Endodermal cell (in vitro differentiated cells): ENCODE data around the gene PHKB. TPM values are rescaled to one million over a fixed set of nuclear protein-coding genes. Genes with fewer than 3 reads are reported as not detected.

Experiments
- DNase-seq: peaks from one replicate; pipeline ENCODE4 v3.0.0-alpha.2; 2017
- H3K27ac ChIP-seq: 2 replicates; pipeline ENCODE4 v1.5.1; 2013; ENCODE audit warnings: mild to moderate bottlenecking, low read depth, low read length, moderate library complexity
- H3K27me3 ChIP-seq: 2 replicates; pipeline ENCODE4 v1.6.1; 2013; ENCODE audit warnings: mild to moderate bottlenecking, low read length, moderate library complexity; ENCODE audit not compliant: insufficient read depth, control insufficient read depth, poor library complexity, severe bottlenecking
- H3K36me3 ChIP-seq: 2 replicates; pipeline ENCODE4 v1.7.0; 2013; ENCODE audit warnings: mild to moderate bottlenecking, low read length, moderate library complexity; ENCODE audit not compliant: control insufficient read depth, insufficient read depth
- H3K4me1 ChIP-seq: one replicate; pipeline ENCODE4 v1.7.0; 2013; ENCODE audit warnings: low read length; ENCODE audit not compliant: control insufficient read depth, insufficient read depth
- H3K4me3 ChIP-seq: 2 replicates; pipeline ENCODE4 v1.5.1; 2013; ENCODE audit warnings: mild to moderate bottlenecking, low read length, moderate library complexity
- H3K9ac ChIP-seq: 2 replicates; pipeline ENCODE4 v1.6.1; 2013; ENCODE audit warnings: mild to moderate bottlenecking, low read length, moderate library complexity; ENCODE audit not compliant: poor library complexity, severe bottlenecking; ENCODE audit errors: extremely low read depth
- H3K9me3 ChIP-seq: 2 replicates; pipeline ENCODE4 v1.6.1; 2013; ENCODE audit warnings: mild to moderate bottlenecking, low read length, moderate library complexity; ENCODE audit not compliant: control insufficient read depth
- H3K27ac Mint-ChIP-seq: 2 replicates; pipeline ENCODE4 v1.8.0; 2020; ENCODE audit warnings: mixed read lengths
- H3K27me3 Mint-ChIP-seq: 2 replicates; pipeline ENCODE4 v1.8.0; 2021; ENCODE audit warnings: mild to moderate bottlenecking, mixed read lengths; ENCODE audit not compliant: insufficient read depth
- H3K36me3 Mint-ChIP-seq: 2 replicates; pipeline ENCODE4 v1.8.0; 2020; ENCODE audit warnings: low read depth, mixed read lengths
- H3K4me1 Mint-ChIP-seq: 2 replicates; pipeline ENCODE4 v1.8.0; 2020; ENCODE audit warnings: mixed read lengths
- H3K4me3 Mint-ChIP-seq: 2 replicates; pipeline ENCODE4 v1.8.0; 2020; ENCODE audit warnings: mild to moderate bottlenecking, moderate library complexity, mixed read lengths
- H3K9me3 Mint-ChIP-seq: 2 replicates; pipeline ENCODE4 v1.8.0; 2020; ENCODE audit warnings: mild to moderate bottlenecking, mixed read lengths
- WGBS, 2 experiments: methylation state at CpG; one replicate each; pipeline versions ENCODE4 v1.1.5 to v1.1.7; 2013; ENCODE audit warnings: missing lambda C conversion rate in 2 of 2, mixed read lengths in 1 of 2; ENCODE audit not compliant: insufficient coverage in 1 of 2, insufficient read length in 1 of 2; 5-methylcytosine and 5-hydroxymethylcytosine counted together
- total RNA-seq, 2 donors: library from RNA; stranded (reverse); fragmentation: NEBNext Ultra II Directional in 1 of 2; extraction: Animal tissue kit (Norgen Biotek cat#: 25700) in 1 of 2; gene quantifications; 2 replicates in 1 of 2; 3 replicates in 1 of 2; pipeline ENCODE4 v1.2.1, GENCODE V29; 2021
- TF ChIP-seq, protein P1 (sequence below): fragments of 200-600 bp; sonication (generic); conservative IDR thresholded peaks from 2 replicates; pipeline ENCODE4 v1.5.0; 2021; ENCODE audit warnings: antibody characterized with exemption, mild to moderate bottlenecking

The PHKB gene
- total RNA-seq, 2 donors from 2014 or later = 51.0 to 71.8 TPM

GRCh38 chr16:47523342-47524006 lies 62.3 kb downstream of the PHKB start:
- no peak overlapping the region for H3K27ac ChIP-seq
- no peak overlapping the region for H3K9ac ChIP-seq
- no peak overlapping the region for H3K4me3 ChIP-seq
- H3K4me1 Mint-ChIP-seq = peaks cover 14% of the 10 kb centered on the region
- no peaks in the 10 kb centered on the region for H3K9me3 ChIP-seq
- no peak overlapping the region for H3K27ac Mint-ChIP-seq
- H3K36me3 ChIP-seq = peaks cover 10% of the 10 kb centered on the region
- no peak overlapping the region for H3K4me3 Mint-ChIP-seq
- peaks cover 4% of the 10 kb centered on the region for H3K4me1 ChIP-seq
- no peaks in the 10 kb centered on the region for H3K27me3 ChIP-seq
- no peak for DNase-seq
- peaks cover 16% of the 10 kb centered on the region for H3K36me3 Mint-ChIP-seq
- no peaks in the 10 kb centered on the region for H3K27me3 Mint-ChIP-seq
- peaks cover 3% of the 10 kb centered on the region for H3K9me3 Mint-ChIP-seq
- WGBS, 2 experiments = 88 to 93% methylated on average over 1 to 2 of the region's 2 CpGs
- TF ChIP-seq, protein P1, sequence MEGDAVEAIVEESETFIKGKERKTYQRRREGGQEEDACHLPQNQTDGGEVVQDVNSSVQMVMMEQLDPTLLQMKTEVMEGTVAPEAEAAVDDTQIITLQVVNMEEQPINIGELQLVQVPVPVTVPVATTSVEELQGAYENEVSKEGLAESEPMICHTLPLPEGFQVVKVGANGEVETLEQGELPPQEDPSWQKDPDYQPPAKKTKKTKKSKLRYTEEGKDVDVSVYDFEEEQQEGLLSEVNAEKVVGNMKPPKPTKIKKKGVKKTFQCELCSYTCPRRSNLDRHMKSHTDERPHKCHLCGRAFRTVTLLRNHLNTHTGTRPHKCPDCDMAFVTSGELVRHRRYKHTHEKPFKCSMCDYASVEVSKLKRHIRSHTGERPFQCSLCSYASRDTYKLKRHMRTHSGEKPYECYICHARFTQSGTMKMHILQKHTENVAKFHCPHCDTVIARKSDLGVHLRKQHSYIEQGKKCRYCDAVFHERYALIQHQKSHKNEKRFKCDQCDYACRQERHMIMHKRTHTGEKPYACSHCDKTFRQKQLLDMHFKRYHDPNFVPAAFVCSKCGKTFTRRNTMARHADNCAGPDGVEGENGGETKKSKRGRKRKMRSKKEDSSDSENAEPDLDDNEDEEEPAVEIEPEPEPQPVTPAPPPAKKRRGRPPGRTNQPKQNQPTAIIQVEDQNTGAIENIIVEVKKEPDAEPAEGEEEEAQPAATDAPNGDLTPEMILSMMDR = no peak

DNA sequence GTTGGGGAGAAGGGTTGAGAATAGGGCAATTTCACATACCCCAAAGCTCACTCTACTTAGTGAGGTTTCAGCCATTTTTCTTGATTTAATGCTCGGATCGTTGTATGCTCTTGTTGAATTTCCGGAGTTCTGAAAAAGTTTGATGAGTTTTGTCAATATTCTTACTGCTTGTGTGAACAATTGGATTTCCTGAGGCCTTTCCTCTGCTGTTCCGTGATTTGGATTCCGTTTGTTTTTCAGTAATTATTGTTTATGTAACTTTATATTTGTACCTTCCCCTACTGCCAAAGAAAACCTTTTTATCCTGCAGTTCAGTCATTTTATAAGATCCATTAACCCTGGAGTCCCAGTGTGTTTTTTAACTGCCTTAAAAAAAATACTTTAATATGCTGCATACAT lies 62.9 kb downstream of the PHKB start:
- H3K27ac Mint-ChIP-seq = no peak overlapping the region

GRCh38 chr16:47528431-47528830 lies 67.3 kb downstream of the PHKB start:
- no peaks in the 10 kb centered on the region for H3K27me3 ChIP-seq
- H3K27ac ChIP-seq = no peak overlapping the region
- DNase-seq = no peak
- no peak overlapping the region for H3K27ac Mint-ChIP-seq
- H3K4me1 ChIP-seq = peaks cover 4% of the 10 kb centered on the region
- TF ChIP-seq, protein P1 = no peak
- H3K27me3 Mint-ChIP-seq = no peaks in the 10 kb centered on the region
- peaks cover 9% of the 10 kb centered on the region for H3K9me3 ChIP-seq
- no peaks in the 10 kb centered on the region for H3K9me3 Mint-ChIP-seq
- no peak overlapping the region for H3K4me3 Mint-ChIP-seq
- peaks cover 11% of the 10 kb centered on the region for H3K36me3 ChIP-seq
- peaks cover 8% of the 10 kb centered on the region for H3K4me1 Mint-ChIP-seq
- H3K9ac ChIP-seq = no peak overlapping the region
- H3K36me3 Mint-ChIP-seq = no peaks in the 10 kb centered on the region
- WGBS, 2 experiments = 93 to 95% methylated on average over 3 to 4 of the region's 4 CpGs
- no peak overlapping the region for H3K4me3 ChIP-seq

More for the DNA sequence above, 62.9 kb downstream of the PHKB start:
- H3K36me3 ChIP-seq = peaks cover 10% of the 10 kb centered on the region
- no peak overlapping the region for H3K4me3 ChIP-seq
- peaks cover 16% of the 10 kb centered on the region for H3K36me3 Mint-ChIP-seq
- peaks cover 14% of the 10 kb centered on the region for H3K4me1 Mint-ChIP-seq
- H3K9me3 ChIP-seq = no peaks in the 10 kb centered on the region
- TF ChIP-seq, protein P1 = no peak
- DNase-seq = no peak
- no peaks in the 10 kb centered on the region for H3K27me3 Mint-ChIP-seq
- WGBS, 2 experiments = 89 to 93% methylated on average over 3 to 5 of the region's 5 CpGs
- no peak overlapping the region for H3K9ac ChIP-seq
- H3K27me3 ChIP-seq = no peaks in the 10 kb centered on the region
- H3K4me1 ChIP-seq = peaks cover 4% of the 10 kb centered on the region
- peaks cover 3% of the 10 kb centered on the region for H3K9me3 Mint-ChIP-seq
- no peak overlapping the region for H3K4me3 Mint-ChIP-seq
- H3K27ac ChIP-seq = no peak overlapping the region
